Neutrophil (primary cell): ENCODE results near the gene NAT9.

Experiments used
- H3K27ac ChIP-seq: fragments of 200-600 bp; sonication (generic); 2 replicates; pipeline ENCODE4 v1.5.1; 2016; ENCODE audit warnings: mild to moderate bottlenecking, moderate library complexity
- H3K27me3 ChIP-seq: fragments of 200-600 bp; sonication (generic); 2 replicates; pipeline ENCODE4 v1.6.0; 2016; ENCODE audit warnings: mild to moderate bottlenecking
- H3K36me3 ChIP-seq: fragments of 200-600 bp; sonication (generic); 2 replicates; pipeline ENCODE4 v1.5.1; 2017
- H3K4me1 ChIP-seq, 2 experiments: fragments of 200-600 bp in 1 of 2; sonication (generic) in 1 of 2; 1 replicate in 1 of 2; 2 replicates in 1 of 2; pipeline versions ENCODE4 v1.5.1 to v1.6.1; 2013 to 2016; ENCODE audit warnings: low read depth in 1 of 2, low read length in 1 of 2, mild to moderate bottlenecking in 1 of 2, moderate library complexity in 1 of 2; ENCODE audit not compliant: control insufficient read depth in 1 of 2, insufficient read depth in 1 of 2
- H3K4me3 ChIP-seq, 2 experiments: fragments of 200-600 bp in 1 of 2; sonication (generic) in 1 of 2; 1 replicate in 1 of 2; 2 replicates in 1 of 2; pipeline ENCODE4 v1.5.1; 2013 to 2016; ENCODE audit warnings: low read depth in 1 of 2, low read length in 1 of 2, mild to moderate bottlenecking in 1 of 2, moderate library complexity in 1 of 2
- H3K9me3 ChIP-seq: fragments of 200-600 bp; sonication (generic); 2 replicates; pipeline ENCODE4 v1.5.1; 2016
- TF ChIP-seq, protein P1 (sequence below): fragments of 200-600 bp; sonication (generic); IDR thresholded peaks from 2 replicates; pipeline ENCODE4 v1.5.1; 2016; ENCODE audit warnings: antibody characterized with exemption

Gene NAT9

DNA sequence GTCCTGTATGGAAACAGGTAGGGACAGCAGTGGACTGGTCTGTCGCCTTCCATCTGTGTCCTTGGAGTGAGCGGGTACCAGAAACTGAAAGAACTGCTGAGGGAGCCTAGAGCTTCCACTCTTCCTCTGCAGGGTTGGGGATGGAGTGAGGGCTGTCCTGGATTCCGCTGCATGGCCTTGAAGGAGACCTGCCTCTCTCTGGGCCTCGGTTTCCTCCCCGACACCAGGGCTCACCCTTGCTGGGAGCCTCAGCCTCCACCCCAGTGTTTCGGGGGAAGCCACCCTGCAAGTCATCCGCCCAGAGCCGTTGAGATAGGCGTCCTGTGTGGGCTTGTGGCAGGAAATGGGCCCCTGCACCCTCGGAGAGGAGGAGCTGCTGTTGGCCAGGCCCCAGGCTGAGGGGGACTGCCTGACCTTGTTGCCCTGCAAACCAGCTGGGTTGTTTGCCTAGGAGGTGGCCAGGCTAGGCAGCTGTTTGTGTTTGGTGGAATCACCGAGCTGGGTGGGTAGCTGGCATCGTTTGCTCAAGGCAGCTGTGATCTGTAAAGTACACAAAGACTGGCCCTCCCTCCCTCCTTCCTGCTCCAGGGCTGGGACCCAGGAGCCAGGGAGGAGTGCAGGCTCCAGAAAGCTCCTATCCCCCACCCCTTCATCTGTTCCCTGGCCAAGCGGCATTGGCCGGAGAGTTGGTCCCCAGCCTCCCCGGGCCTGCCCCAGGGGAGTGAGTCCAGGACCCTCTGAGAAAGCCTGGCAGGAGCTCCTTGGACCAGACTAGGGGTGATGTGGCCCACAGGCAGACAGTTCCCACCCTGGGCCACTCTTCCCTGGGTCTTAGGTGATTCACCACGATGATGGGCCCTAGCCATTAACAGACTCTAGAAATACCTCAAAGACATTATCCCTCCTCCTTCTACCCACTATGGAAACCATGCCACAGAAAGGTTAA lies 37.8 kb downstream of the NAT9 start:
- Histone ChIP-seq H3K4me1 (peaks cover 71 to 76% of the 10 kb centered on the region in 2 experiments), H3K9me3 (no peaks in the 10 kb centered on the region), H3K27ac (peak overlapping the region; percentile 98), H3K27me3 (no peaks in the 10 kb centered on the region), H3K4me3 (peak overlapping the region; percentile 82 to 89), H3K36me3 (peaks cover 9% of the 10 kb centered on the region)
- TF ChIP-seq, protein P1, sequence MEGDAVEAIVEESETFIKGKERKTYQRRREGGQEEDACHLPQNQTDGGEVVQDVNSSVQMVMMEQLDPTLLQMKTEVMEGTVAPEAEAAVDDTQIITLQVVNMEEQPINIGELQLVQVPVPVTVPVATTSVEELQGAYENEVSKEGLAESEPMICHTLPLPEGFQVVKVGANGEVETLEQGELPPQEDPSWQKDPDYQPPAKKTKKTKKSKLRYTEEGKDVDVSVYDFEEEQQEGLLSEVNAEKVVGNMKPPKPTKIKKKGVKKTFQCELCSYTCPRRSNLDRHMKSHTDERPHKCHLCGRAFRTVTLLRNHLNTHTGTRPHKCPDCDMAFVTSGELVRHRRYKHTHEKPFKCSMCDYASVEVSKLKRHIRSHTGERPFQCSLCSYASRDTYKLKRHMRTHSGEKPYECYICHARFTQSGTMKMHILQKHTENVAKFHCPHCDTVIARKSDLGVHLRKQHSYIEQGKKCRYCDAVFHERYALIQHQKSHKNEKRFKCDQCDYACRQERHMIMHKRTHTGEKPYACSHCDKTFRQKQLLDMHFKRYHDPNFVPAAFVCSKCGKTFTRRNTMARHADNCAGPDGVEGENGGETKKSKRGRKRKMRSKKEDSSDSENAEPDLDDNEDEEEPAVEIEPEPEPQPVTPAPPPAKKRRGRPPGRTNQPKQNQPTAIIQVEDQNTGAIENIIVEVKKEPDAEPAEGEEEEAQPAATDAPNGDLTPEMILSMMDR, result no peak

DNA sequence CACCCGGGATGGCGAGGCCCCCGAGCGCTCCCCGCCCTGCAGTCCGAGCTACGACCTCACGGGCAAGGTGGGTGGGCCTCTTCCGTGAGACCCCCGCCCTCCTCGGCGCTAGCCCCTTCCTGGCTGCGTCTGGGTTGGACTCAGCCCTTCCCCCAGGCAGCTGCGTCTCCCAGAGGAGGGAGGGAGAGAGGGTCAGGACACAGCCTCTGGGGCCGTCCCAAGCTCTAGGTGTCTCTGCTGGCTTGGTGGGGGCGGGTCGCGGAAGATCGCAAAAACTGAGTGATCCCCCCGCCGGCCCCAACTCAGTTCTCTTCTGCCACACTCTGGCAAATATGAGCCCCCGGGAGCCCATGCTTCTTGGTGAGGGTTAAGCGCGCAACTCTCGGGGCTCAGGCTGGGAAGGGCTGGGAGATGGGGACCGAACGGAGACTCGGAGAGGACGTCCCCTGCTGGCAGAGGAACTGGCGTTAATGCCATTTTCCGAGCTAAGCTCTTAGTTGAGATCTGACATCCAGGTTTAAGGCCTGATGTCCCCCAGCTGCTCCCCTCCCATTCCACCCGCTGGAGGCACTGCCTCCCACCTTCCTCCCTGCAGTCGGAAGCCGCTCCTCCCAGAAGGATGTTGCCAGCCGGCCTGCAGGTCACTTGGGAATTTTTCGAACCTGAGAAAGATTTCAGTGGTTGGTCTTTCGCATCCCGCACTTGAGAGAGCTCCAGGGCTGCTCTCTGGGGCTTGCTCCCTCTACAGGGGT lies 38.7 kb downstream of the NAT9 start:
- Histone ChIP-seq H3K4me1 (peaks cover 63 to 67% of the 10 kb centered on the region in 2 experiments), H3K27me3 (no peaks in the 10 kb centered on the region), H3K9me3 (no peaks in the 10 kb centered on the region), H3K27ac (peak overlapping the region; percentile 98), H3K36me3 (peaks cover 4% of the 10 kb centered on the region), H3K4me3 (peak overlapping the region; percentile 82 to 89)
- TF ChIP-seq, protein P1, result no peak

DNA sequence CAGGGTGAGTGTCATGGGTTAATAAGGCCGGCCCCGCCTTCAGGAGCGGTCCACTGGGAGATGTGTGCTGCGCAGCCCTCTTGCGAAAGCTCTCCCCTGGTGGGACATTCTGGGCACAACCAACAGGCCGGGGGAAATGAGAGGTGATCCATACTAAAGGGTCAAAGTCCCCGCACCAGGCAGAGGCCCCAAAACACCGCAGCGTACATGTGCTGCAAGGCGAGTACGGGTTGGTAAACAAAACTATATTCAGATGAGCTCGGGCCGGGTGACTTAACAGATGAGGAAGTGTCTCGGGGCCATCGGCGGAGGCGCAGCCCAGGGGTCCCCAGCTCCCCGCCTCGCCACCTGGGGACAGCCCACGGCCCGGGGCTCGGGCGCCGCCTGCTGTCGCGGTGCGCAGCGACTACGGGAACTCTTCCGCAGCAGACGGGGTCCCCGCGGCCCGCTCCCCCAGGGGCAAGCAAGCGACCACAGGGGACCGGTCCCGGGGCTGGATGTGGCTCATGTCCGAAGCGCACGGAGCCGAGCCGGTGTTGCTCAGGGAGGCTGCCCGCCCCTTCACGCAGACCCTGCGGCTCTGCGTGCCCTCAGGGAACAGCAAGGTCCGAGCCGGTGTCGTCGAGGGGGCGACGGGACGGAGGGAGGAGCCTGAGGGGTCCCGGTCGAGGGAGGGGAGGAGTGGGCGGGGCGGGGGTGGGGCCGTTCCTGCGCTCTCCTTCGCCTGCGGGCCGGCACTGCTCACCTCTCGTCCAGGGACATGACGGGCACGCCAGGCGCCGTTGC lies 39.4 kb downstream of the NAT9 start, which contains the start of gene RAB37:
TSS of gene RAB37 (plus strand) at position 744 of the 786 bp plus-strand sequence. CDS start at position 761, 17 bp downstream.
- H3K4me3 ChIP-seq, result peak within 1 kb of the TSS; percentile 82 to 89

DNA sequence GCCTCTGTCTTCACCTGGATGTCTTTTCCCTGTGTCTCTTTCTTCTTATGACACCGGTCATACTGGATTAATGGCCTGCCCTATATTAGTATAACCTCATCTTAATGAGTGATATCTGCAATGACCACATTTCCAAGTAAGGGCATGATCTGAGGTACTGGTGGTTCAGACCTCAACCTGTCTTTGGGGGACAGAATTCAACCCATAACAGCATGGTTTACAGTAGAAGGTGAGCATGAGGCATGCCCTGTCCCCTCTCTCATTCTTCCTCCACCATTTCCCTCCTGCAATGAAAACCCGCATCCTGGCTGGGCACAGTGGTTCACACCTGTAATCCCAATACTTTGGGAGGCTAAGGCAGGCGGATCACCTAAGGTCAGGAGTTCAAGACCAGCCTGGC lies 41.9 kb downstream of the NAT9 start:
- H3K36me3 ChIP-seq, result no peaks in the 10 kb centered on the region
- H3K27ac ChIP-seq, result no peak overlapping the region
- no peaks in the 10 kb centered on the region for H3K9me3 ChIP-seq
- H3K4me1 ChIP-seq, result peaks cover 30 to 43% of the 10 kb centered on the region in 2 experiments
- TF ChIP-seq, protein P1, result no peak
- H3K4me3 ChIP-seq, result no peak overlapping the region
- H3K27me3 ChIP-seq, result peaks cover 14% of the 10 kb centered on the region

More for the DNA sequence above, 39.4 kb downstream of the NAT9 start, which contains the start of gene RAB37:
- Histone ChIP-seq H3K9me3 (no peaks in the 10 kb centered on the region), H3K27ac (peak within 1 kb of the TSS; percentile 98), H3K36me3 (peaks cover 4% of the 10 kb centered on the region), H3K27me3 (no peaks in the 10 kb centered on the region), H3K4me1 (peaks cover 55 to 60% of the 10 kb centered on the region in 2 experiments)
- TF ChIP-seq, protein P1, result peak; percentile 76
